Putamen (tissue), 1 donor: Measurements from ENCODE around the gene RAB37.
A peak's percentile ranks its signal among the peaks of the same experiment; 100 is the strongest.

Source experiments
- DNase-seq: peaks from one replicate; pipeline ENCODE4 v3.0.0-alpha.2; 2016; ENCODE audit warnings: low spot score

The RAB37 gene

GRCh38 chr17:74778960-74779359 is 41.9 kb downstream of the RAB37 start:
- no peak for DNase-seq

- DNase-seq: no peak
These were observed 42.4 kb downstream of the RAB37 start for GRCh38 chr17:74779501-74779900.

GRCh38 chr17:74779948-74780400 is 42.9 kb downstream of the RAB37 start:
- DNase-seq: no peak

GRCh38 chr17:74780443-74781238 is 43.6 kb downstream of the RAB37 start:
- DNase-seq: peak; percentile 58

- no peak for DNase-seq
These were observed 45.5 kb downstream of the RAB37 start for GRCh38 chr17:74782571-74782970.

- no peak for DNase-seq
These were observed 47.2 kb downstream of the RAB37 start for GRCh38 chr17:74784125-74784810.

GRCh38 chr17:74785096-74785980 is 48.3 kb downstream of the RAB37 start:
- no peak for DNase-seq

- no peak for DNase-seq
These were observed 48.9 kb downstream of the RAB37 start for GRCh38 chr17:74785981-74786360.

GRCh38 chr17:74786431-74787055 is 49.5 kb downstream of the RAB37 start:
- DNase-seq: no peak

- DNase-seq: no peak
These were observed 53.4 kb downstream of the RAB37 start for GRCh38 chr17:74790161-74791058.

GRCh38 chr17:74792586-74793105 is 55.6 kb downstream of the RAB37 start:
- DNase-seq: no peak

- DNase-seq: no peak
These were observed 58.4 kb downstream of the RAB37 start for GRCh38 chr17:74795327-74796020.

GRCh38 chr17:74796211-74796610 is 59.2 kb downstream of the RAB37 start:
- no peak for DNase-seq

GRCh38 chr17:74796866-74797265 is 59.8 kb downstream of the RAB37 start:
- DNase-seq: no peak
